ENCODE data around the gene TEPSIN. TPM values are rescaled to one million over a fixed set of nuclear protein-coding genes. Genes with fewer than 3 reads are reported as not detected.

TEPSIN gene
- total RNA-seq, 4 donors from 2014 or later, result 38.0 to 156 (median 79.4) TPM

DNA sequence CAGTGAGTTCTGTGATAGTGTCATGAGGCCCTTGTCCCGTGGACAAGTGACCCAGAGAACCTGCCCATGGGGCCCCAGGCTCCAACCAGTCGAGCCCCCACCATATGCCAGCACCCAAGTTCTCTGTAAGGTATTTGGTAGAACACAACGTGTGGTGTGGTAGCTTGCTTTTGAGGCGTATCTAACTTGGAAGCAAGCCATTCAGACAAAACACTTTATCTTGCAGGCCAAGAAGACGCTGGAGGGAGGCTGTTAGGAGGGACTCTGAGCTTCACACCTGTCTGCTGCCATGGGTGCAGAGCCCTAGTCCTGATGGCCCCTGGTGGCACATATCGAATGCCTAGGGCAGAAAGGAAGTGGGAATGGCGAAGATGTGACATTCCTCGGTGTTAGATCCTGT lies 1.9 kb upstream of the TEPSIN start:
- DNase-seq, result no peak
- Histone ChIP-seq H3K27me3 (no peaks in the 10 kb centered on the region), H3K4me3 (no peak overlapping the region), H3K36me3 (no peaks in the 10 kb centered on the region), H3K27ac (no peak overlapping the region), H3K4me1 (peaks cover 0 to 40% (median 20%) of the 10 kb centered on the region in 4 donors), H3K9me3 (no peaks in the 10 kb centered on the region)
- TF ChIP-seq, protein P1, sequence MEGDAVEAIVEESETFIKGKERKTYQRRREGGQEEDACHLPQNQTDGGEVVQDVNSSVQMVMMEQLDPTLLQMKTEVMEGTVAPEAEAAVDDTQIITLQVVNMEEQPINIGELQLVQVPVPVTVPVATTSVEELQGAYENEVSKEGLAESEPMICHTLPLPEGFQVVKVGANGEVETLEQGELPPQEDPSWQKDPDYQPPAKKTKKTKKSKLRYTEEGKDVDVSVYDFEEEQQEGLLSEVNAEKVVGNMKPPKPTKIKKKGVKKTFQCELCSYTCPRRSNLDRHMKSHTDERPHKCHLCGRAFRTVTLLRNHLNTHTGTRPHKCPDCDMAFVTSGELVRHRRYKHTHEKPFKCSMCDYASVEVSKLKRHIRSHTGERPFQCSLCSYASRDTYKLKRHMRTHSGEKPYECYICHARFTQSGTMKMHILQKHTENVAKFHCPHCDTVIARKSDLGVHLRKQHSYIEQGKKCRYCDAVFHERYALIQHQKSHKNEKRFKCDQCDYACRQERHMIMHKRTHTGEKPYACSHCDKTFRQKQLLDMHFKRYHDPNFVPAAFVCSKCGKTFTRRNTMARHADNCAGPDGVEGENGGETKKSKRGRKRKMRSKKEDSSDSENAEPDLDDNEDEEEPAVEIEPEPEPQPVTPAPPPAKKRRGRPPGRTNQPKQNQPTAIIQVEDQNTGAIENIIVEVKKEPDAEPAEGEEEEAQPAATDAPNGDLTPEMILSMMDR (IDR thresholded peaks at IDR 0.05), result no peak
- no peak for TF ChIP-seq POLR2A (IDR thresholded peaks at IDR 0.05)

- no peaks in the 10 kb centered on the region for H3K9me3 ChIP-seq
- H3K4me1 ChIP-seq, result peaks cover 0 to 40% (median 20%) of the 10 kb centered on the region in 4 donors
- TF ChIP-seq, protein P1 (IDR thresholded peaks at IDR 0.05), result no peak
- H3K36me3 ChIP-seq, result peaks cover 0 to 4% (median 0%) of the 10 kb centered on the region in 3 donors
- H3K4me3 ChIP-seq, result peak overlapping the region; percentile 89 to 100 (median 97)
- no peaks in the 10 kb centered on the region for H3K27me3 ChIP-seq
- H3K27ac ChIP-seq, result peak overlapping the region; percentile 68 to 92 (median 76)
- peak in 1 of 3 donors; percentile 24 for DNase-seq
Observed at GRCh38 chr17:81239714-81240555, 1.1 kb upstream of the TEPSIN start.

DNA sequence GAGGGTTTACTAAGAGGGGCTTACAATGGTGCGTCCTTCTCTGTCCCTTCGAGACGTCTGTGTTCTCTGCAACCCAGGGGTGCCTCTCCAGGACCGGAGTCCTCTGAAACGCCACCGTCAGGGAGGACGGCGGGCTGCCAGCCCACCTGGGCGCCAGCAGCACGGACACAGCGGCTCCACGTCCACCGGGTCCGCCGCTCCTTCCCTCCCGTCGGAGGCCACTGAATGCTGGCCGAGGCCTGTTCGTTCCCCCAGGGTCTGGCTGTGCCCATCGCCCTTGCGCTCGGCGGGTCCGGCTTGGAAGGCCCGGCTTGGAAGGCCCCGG lies 403 bp downstream of the TEPSIN start:
- TF ChIP-seq POLR2A (IDR thresholded peaks at IDR 0.05), result no peak
- TF ChIP-seq, protein P1 (IDR thresholded peaks at IDR 0.05), result no peak
- peak overlapping the region; percentile 31 to 92 (median 60) for H3K27ac ChIP-seq
- peaks cover 0 to 40% (median 20%) of the 10 kb centered on the region in 4 donors for H3K4me1 ChIP-seq
- DNase-seq, result no peak
- H3K36me3 ChIP-seq, result peaks cover 0 to 11% (median 0%) of the 10 kb centered on the region in 3 donors
- no peaks in the 10 kb centered on the region for H3K9me3 ChIP-seq
- H3K27me3 ChIP-seq, result no peaks in the 10 kb centered on the region
- H3K4me3 ChIP-seq, result peak overlapping the region; percentile 89 to 100 (median 97)

DNA sequence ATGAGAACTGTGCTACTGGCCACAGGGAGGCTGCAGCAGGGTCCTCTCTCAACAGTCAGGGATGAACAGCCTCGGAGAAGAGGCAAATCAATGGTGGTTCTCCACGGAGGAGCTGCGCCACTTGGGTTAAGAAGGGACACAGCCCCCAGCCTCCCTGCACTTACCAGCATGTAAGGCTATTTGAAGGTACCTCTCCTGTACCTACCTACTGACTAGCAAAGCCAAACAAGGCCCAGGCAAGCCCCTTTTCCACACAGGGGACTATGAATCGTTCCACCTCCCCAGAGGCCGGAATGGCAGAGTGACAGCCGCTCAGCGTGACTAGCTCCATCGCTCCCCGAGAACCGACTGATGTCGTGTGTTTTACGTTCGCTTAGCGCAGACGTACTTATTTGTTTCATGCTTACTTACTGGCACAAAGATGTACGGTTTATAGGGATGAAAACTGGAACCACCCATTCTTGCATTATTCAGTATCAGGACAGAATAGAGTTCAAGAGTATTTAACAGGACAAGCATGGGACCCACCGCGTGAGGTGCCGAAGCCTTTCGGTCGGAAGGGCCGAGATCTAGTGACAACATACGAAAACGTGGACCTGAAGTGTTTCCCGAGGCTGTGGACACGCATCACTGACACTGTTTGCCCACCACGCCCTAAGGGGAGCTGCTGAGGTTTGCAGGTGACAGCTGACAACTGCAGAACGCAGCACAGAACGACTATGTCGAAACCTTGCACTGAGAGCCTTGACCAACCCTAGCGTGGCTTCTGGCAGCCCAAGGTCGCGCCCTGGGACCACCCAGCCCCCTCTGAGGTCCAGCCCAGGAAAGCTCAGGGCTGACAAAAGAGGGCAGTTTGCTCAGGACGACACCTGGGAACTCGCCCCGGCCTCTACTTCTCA lies 1.0 kb downstream of the TEPSIN start:
- Histone ChIP-seq H3K4me1 (peaks cover 0 to 40% (median 20%) of the 10 kb centered on the region in 4 donors), H3K27ac (peak overlapping the region in 2 of 4 donors; percentile 71 to 92), H3K36me3 (peaks cover 0 to 17% (median 0%) of the 10 kb centered on the region in 3 donors), H3K9me3 (no peaks in the 10 kb centered on the region), H3K27me3 (no peaks in the 10 kb centered on the region), H3K4me3 (peak overlapping the region; percentile 89 to 100 (median 97))
- DNase-seq, result no peak
- TF ChIP-seq, protein P1 (IDR thresholded peaks at IDR 0.05), result no peak
- TF ChIP-seq POLR2A (IDR thresholded peaks at IDR 0.05), result no peak

DNA sequence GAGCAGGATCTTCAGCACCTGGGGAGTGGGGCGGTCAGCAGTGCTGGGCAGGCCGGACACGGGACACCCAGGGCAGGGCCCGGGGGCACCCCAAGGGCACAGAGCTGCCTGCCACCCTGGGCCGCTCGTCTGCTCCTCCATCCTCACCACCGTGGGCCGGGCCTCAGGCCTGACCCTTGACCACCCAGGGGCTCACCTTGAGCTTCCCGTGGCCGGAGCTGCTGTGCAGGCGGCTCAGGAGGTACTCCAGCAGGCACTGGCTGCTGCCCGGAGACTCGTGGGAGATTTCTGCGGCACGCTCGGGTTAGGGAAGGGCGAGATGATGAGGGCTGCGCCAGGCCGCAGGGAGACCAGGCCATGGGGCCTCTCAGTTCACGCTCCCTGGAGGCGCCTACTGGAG lies 2.1 kb downstream of the TEPSIN start:
- TF ChIP-seq POLR2A (IDR thresholded peaks at IDR 0.05), result no peak
- TF ChIP-seq, protein P1 (IDR thresholded peaks at IDR 0.05), result no peak

More for the DNA sequence above, 2.1 kb downstream of the TEPSIN start:
- Histone ChIP-seq H3K4me1 (peaks cover 0 to 39% (median 20%) of the 10 kb centered on the region in 4 donors), H3K27me3 (no peaks in the 10 kb centered on the region), H3K9me3 (no peaks in the 10 kb centered on the region), H3K27ac (no peak overlapping the region), H3K4me3 (no peak overlapping the region), H3K36me3 (peaks cover 0 to 28% (median 0%) of the 10 kb centered on the region in 3 donors)
- no peak for DNase-seq

All from Peyer's patch (tissue), 4 donors.